ENCODE data around the gene TSHZ3.

GRCh38 chr19:31342926-31343325 is 6.3 kb downstream of the TSHZ3 start:
- no peak for TF ChIP-seq CTCF (IDR thresholded peaks at IDR 0.05)
- no peak for TF ChIP-seq POLR2A (IDR thresholded peaks at IDR 0.05)

All from heart left ventricle (tissue), 13 donors.